Pancreas (tissue), 10 donors: Measurements from ENCODE around the gene MTTP. TPM values are rescaled to one million over a fixed set of nuclear protein-coding genes. Genes with fewer than 3 reads are reported as not detected.

Experiments used
- ATAC-seq, 4 donors: fragments of 200-7000 bp; cut with Tn5 transposase; one replicate each; pipeline versions ENCODE4 v1.8.0 to v1.9.1; 2020; ENCODE audit warnings: mild to moderate bottlenecking in 4 of 4, moderate library complexity in 4 of 4
- DNase-seq, 6 donors: peaks; one replicate each; pipeline ENCODE4 v3.0.0-alpha.2; 2020
- FAIRE-seq: peaks from 2 replicates; lab custom pipeline; 2012; peaks lifted over from hg19 to GRCh38; lab: Jason Lieb, UNC
- H3K27ac ChIP-seq, 4 donors: fragments of 200-600 bp; sonication (generic); 1 replicate in 3 of 4; 2 replicates in 1 of 4; pipeline versions ENCODE4 v1.5.0 to v1.8.0; 2020
- H3K27me3 ChIP-seq, 4 donors: fragments of 200-600 bp; one replicate each; pipeline ENCODE4 v1.8.0; 2021
- H3K36me3 ChIP-seq, 3 donors: fragments of 200-600 bp; sonication (generic) in 1 of 3; one replicate each; pipeline versions ENCODE4 v1.5.0 to v1.8.0; 2020 to 2021
- H3K4me1 ChIP-seq, 3 donors: fragments of 200-600 bp; one replicate each; pipeline ENCODE4 v1.8.0; 2021
- H3K4me3 ChIP-seq, 4 donors: fragments of 200-600 bp; sonication (generic) in 2 of 4; one replicate each; pipeline versions ENCODE4 v1.5.0 to v1.8.0; 2020 to 2021
- H3K9me3 ChIP-seq, 4 donors: fragments of 200-600 bp; one replicate each; pipeline ENCODE4 v1.8.0; 2021
- CTCF ChIP-seq, 4 donors: fragments of 200-600 bp; sonication (generic) in 3 of 4; IDR thresholded peaks; one replicate each; pipeline versions ENCODE4 v1.5.0 to v1.8.0; 2021; ENCODE audit warnings: antibody characterized with exemption in 4 of 4
- WGBS, 2 donors: extraction: QIAGEN DNeasy Blood & Tissue Kit; methylation state at CpG; one replicate each; pipeline ENCODE4 v1.1.7; 2013; 5-methylcytosine and 5-hydroxymethylcytosine counted together
- intact Hi-C, 3 donors: fragments of 100-400 bp; cut with DNase I; formaldehyde crosslinking; loops; one replicate each; pipeline versions ENCODE4 v1.11.1 to v1.14.2; 2022
- polyA plus RNA-seq, 2 donors: library from polyadenylated mRNA; stranded (reverse); fragments of 200-250 nt; gene quantifications; one replicate each; pipeline ENCODE4 v1.2.3, GENCODE V29; 2013
- total RNA-seq, 6 donors: library from RNA; stranded (reverse); fragmentation: NEBNext Ultra II Directional in 4 of 6; extraction: Animal tissue kit (Norgen Biotek cat#: 25700) in 4 of 6; gene quantifications; one replicate each; pipeline versions ENCODE4 v1.2.1 to v1.2.4, GENCODE V29; 2021 to 2023
- donor health status: healthy with polysubstance abuse.
- donor health status: DM: no; HTN: no; CAD: no; lungs with moderate emphysema.
- donor health status: DM: no; HTN: no; CAD: no.
- donor health status: control.
- donor health status: control.
- donor health status: Bipolar disorder and iron deficiency.
- donor health status: DM: yes; HTN: yes; CAD: no.
- donor health status: DM: no; HTN: no; CAD: no.
- donor health status: DM: no; HTN: no; CAD: no.
- donor health status: DM: yes; HTN: yes; CAD: no.

The MTTP gene
- total and polyA plus RNA-seq, 8 donors, result 0.04 to 0.28 (median 0.05) TPM; not detected in 5

GRCh38 chr4:99647071-99647470, 72.4 kb downstream of the MTTP start:
- H3K4me1 ChIP-seq, result peaks cover 0 to 13% (median 0%) of the 10 kb centered on the region in 3 donors
- no peaks in the 10 kb centered on the region for H3K9me3 ChIP-seq
- ATAC-seq (no peak), FAIRE-seq (no peak), DNase-seq (no peak)
- TF ChIP-seq CTCF (IDR thresholded peaks at IDR 0.05), result no peak
- H3K4me3 ChIP-seq, result no peak overlapping the region
- H3K36me3 ChIP-seq, result no peaks in the 10 kb centered on the region
- H3K27me3 ChIP-seq, result no peaks in the 10 kb centered on the region
- H3K27ac ChIP-seq, result no peak overlapping the region
- 43 to 47% methylated on average over 4 of the region's 4 CpGs for WGBS, 2 donors
- intact Hi-C loops, result no loop called here

- intact Hi-C loops, result no loop called here
- TF ChIP-seq CTCF (IDR thresholded peaks at IDR 0.05), result no peak
- no peak overlapping the region for H3K27ac ChIP-seq
- WGBS, 2 donors, result 56 to 72% methylated on average over 1 of the region's 1 CpG
- no peak for ATAC-seq
- FAIRE-seq, result no peak
- no peaks in the 10 kb centered on the region for H3K36me3 ChIP-seq
- no peak overlapping the region for H3K4me3 ChIP-seq
- H3K27me3 ChIP-seq, result no peaks in the 10 kb centered on the region
- H3K9me3 ChIP-seq, result no peaks in the 10 kb centered on the region
- no peak for DNase-seq
- H3K4me1 ChIP-seq, result peaks cover 0 to 8% (median 0%) of the 10 kb centered on the region in 3 donors
Observed at GRCh38 chr4:99648321-99648720, 73.7 kb downstream of the MTTP start.

- 92 to 94% methylated on average over 9 of the region's 9 CpGs for WGBS, 2 donors
- no peak overlapping the region for H3K4me3 ChIP-seq
- ATAC-seq, result no peak
- FAIRE-seq, result no peak
- no peak overlapping the region for H3K27ac ChIP-seq
- no peaks in the 10 kb centered on the region for H3K36me3 ChIP-seq
- peak in 1 of 6 donors; percentile 33 for DNase-seq
- TF ChIP-seq CTCF (IDR thresholded peaks at IDR 0.05), result no peak
- intact Hi-C loops, result no loop called here
- H3K9me3 ChIP-seq, result no peaks in the 10 kb centered on the region
- peaks cover 0 to 8% (median 0%) of the 10 kb centered on the region in 3 donors for H3K4me1 ChIP-seq
- no peaks in the 10 kb centered on the region for H3K27me3 ChIP-seq
Observed at GRCh38 chr4:99649208-99649607, 74.6 kb downstream of the MTTP start.

GRCh38 chr4:99649778-99650177, 75.2 kb downstream of the MTTP start:
- no peak for ATAC-seq
- Histone ChIP-seq H3K27me3 (no peaks in the 10 kb centered on the region), H3K9me3 (no peaks in the 10 kb centered on the region), H3K36me3 (no peaks in the 10 kb centered on the region), H3K27ac (no peak overlapping the region), H3K4me1 (peaks cover 0 to 8% (median 0%) of the 10 kb centered on the region in 3 donors), H3K4me3 (no peak overlapping the region)
- no peak for TF ChIP-seq CTCF (IDR thresholded peaks at IDR 0.05)
- no peak for FAIRE-seq
- 91 to 96% methylated on average over 7 to 10 of the region's 10 CpGs for WGBS, 2 donors
- peak in 2 of 6 donors; percentile 20 to 38 for DNase-seq
- intact Hi-C loops, result no loop called here

- Histone ChIP-seq H3K4me1 (peaks cover 0 to 10% (median 0%) of the 10 kb centered on the region in 3 donors), H3K27me3 (no peaks in the 10 kb centered on the region), H3K4me3 (no peak overlapping the region), H3K9me3 (no peaks in the 10 kb centered on the region), H3K27ac (no peak overlapping the region), H3K36me3 (no peaks in the 10 kb centered on the region)
- FAIRE-seq, result no peak
- WGBS, 2 donors, result 91 to 97% methylated on average over 18 of the region's 18 CpGs
- ATAC-seq, result no peak
- intact Hi-C loops, result no loop called here
- no peak for TF ChIP-seq CTCF (IDR thresholded peaks at IDR 0.05)
- peak in 2 of 6 donors; percentile 10 to 45 for DNase-seq
Observed at GRCh38 chr4:99651016-99651769, 76.6 kb downstream of the MTTP start.
